OCI-LY7 (cell line): ENCODE results near the gene GNB1L.

ENCODE experiments used
- CTCF ChIP-seq: fragments of 200-600 bp; sonication (generic); conservative IDR thresholded peaks from 2 replicates; pipeline ENCODE4 v1.5.1; 2014; ENCODE audit warnings: mild to moderate bottlenecking, antibody characterized with exemption, low read length, moderate library complexity, mixed read lengths
- EZH2phosphoT487 ChIP-seq: fragments of 200-600 bp; sonication (generic); IDR thresholded peaks from 2 replicates; pipeline ENCODE4 v1.6.1; 2018; ENCODE audit warnings: low read depth, borderline replicate concordance, mild to moderate bottlenecking, mixed run types, antibody characterized with exemption, low read length, moderate library complexity, mixed read lengths

GRCh38 chr22:19842393-19843106, 12.1 kb downstream of the GNB1L start:
- TF ChIP-seq CTCF: no peak
- TF ChIP-seq EZH2phosphoT487: no peak
